CD4-positive, CD25-positive, alpha-beta regulatory T cell (primary cell): ENCODE data around the gene COX19. TPM values are rescaled to one million over a fixed set of nuclear protein-coding genes. Genes with fewer than 3 reads are reported as not detected.
A peak's percentile ranks its signal among the peaks of the same experiment; 100 is the strongest.

Source experiments
- ATAC-seq, 2 donors: fragments of 150-1000 bp; cut with Tn5 transposase; one replicate each; pipeline ENCODE4 v1.10.0; 2021; ENCODE audit warnings: low read depth in 2 of 2, moderate number of reproducible peaks in 2 of 2, moderate library complexity in 1 of 2
- DNase-seq, 3 donors: peaks; one replicate each; pipeline versions ENCODE4 v3.0.0 to v3.0.0-alpha.2; 2012 to 2022; ENCODE audit warnings: mixed read lengths in 1 of 3
- H3K27ac ChIP-seq: one replicate; pipeline ENCODE4 v1.7.0; 2013; ENCODE audit warnings: mild to moderate bottlenecking, low read length; ENCODE audit not compliant: insufficient read depth, poor library complexity, severe bottlenecking
- H3K27me3 ChIP-seq: one replicate; pipeline ENCODE4 v1.7.0; 2013; ENCODE audit warnings: low read length; ENCODE audit not compliant: control insufficient read depth, insufficient read depth
- H3K36me3 ChIP-seq: one replicate; pipeline ENCODE4 v1.7.0; 2013; ENCODE audit warnings: mild to moderate bottlenecking, low read length, moderate library complexity; ENCODE audit not compliant: control insufficient read depth, insufficient read depth
- H3K4me1 ChIP-seq: 2 replicates; pipeline ENCODE4 v1.7.0; 2013; ENCODE audit warnings: mild to moderate bottlenecking, low read length; ENCODE audit not compliant: insufficient read depth, control insufficient read depth, poor library complexity, severe bottlenecking
- H3K4me3 ChIP-seq: one replicate; pipeline ENCODE4 v1.7.0; 2013; ENCODE audit warnings: low read depth, mild to moderate bottlenecking, low read length, moderate library complexity
- H3K9me3 ChIP-seq, 2 experiments: 1 replicate in 1 of 2; 2 replicates in 1 of 2; pipeline ENCODE4 v1.7.0; 2013; ENCODE audit warnings: low read length in 2 of 2, mild to moderate bottlenecking in 1 of 2, moderate library complexity in 1 of 2; ENCODE audit not compliant: control insufficient read depth in 2 of 2
- H3K27ac Mint-ChIP-seq, 3 donors: one replicate each; pipeline ENCODE4 v1.8.0; 2020 to 2022; ENCODE audit warnings: mild to moderate bottlenecking in 3 of 3, mixed read lengths in 3 of 3, moderate library complexity in 2 of 3
- H3K27me3 Mint-ChIP-seq: one replicate; pipeline ENCODE4 v1.8.0; 2022; ENCODE audit warnings: mild to moderate bottlenecking, mixed read lengths
- H3K36me3 Mint-ChIP-seq: one replicate; pipeline ENCODE4 v1.8.0; 2020; ENCODE audit warnings: mixed read lengths
- H3K4me1 Mint-ChIP-seq, 4 donors: one replicate each; pipeline ENCODE4 v1.8.0; 2020 to 2022; ENCODE audit warnings: mixed read lengths in 4 of 4, mild to moderate bottlenecking in 1 of 4
- H3K4me3 Mint-ChIP-seq, 4 donors: one replicate each; pipeline ENCODE4 v1.8.0; 2020 to 2022; ENCODE audit warnings: mild to moderate bottlenecking in 4 of 4, mixed read lengths in 4 of 4, moderate library complexity in 3 of 4
- H3K9me3 Mint-ChIP-seq, 7 donors: one replicate each; pipeline ENCODE4 v1.8.0; 2020 to 2022; ENCODE audit warnings: mixed read lengths in 7 of 7, mild to moderate bottlenecking in 3 of 7, moderate library complexity in 2 of 7
- polyA plus RNA-seq, 4 donors: library from polyadenylated mRNA; unstranded; fragments of 300-500 nt; fragmentation: Illumina TruSeq; gene quantifications; one replicate each; pipeline ENCODE4 v1.2.3, GENCODE V29; 2021
- total RNA-seq: library from RNA; stranded (reverse); gene quantifications from one replicate; pipeline ENCODE4 v1.2.3, GENCODE V29; 2022

COX19 gene
- total and polyA plus RNA-seq, 5 donors from 2014 or later: 18.3 to 36.8 (median 24.9) TPM

DNA sequence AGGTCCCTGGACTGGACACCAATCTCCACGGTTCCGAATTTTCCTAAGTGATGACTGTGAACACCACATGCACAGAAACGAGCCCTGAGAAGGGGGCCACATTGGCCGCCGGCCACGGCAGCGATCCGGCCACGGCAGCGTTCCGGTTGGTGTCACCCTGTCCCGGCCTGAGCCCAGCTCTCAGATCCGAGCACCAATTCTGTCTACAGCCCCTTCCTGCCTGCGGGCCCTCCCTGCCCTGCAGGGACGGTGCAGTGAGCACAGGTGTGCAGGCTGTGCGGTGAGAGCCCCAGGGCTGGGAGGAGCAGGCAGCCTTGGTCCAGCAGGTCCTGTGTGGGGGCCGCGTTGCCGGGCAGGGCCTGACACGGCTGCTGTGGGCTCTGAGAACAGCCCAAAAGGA, 39.3 kb upstream of the COX19 start:
- Mint-ChIP-seq H3K4me1 (peaks cover 0 to 32% (median 13%) of the 10 kb centered on the region in 4 donors), H3K4me3 (no peak overlapping the region), H3K9me3 (peaks cover 0 to 3% (median 0%) of the 10 kb centered on the region in 7 donors), H3K36me3 (peaks cover 12% of the 10 kb centered on the region), H3K27me3 (no peaks in the 10 kb centered on the region), H3K27ac (no peak overlapping the region)
- Histone ChIP-seq H3K4me1 (peaks cover 17% of the 10 kb centered on the region), H3K27me3 (no peaks in the 10 kb centered on the region), H3K27ac (no peak overlapping the region), H3K36me3 (peaks cover 2% of the 10 kb centered on the region), H3K4me3 (no peak overlapping the region), H3K9me3 (no peaks in the 10 kb centered on the region)
- DNase-seq (no peak), ATAC-seq (no peak)

DNA sequence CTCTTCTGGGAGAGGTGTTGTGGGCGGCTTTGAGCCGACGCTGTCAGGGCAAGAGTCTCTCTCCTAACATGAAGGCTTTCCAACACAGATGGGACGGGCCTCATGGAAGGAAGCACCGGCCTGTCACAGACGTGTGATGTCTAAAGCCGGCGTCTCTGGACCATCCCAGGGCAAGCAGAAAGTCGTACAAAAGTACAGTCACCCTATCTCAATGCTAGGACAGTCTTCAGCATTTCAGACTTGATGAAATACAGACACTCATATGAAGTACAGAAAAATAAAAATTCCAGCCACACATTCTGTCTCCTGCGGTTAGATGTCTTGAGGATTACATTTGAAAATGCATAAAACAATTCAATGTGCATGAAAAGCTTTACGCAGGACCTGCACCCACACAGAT, 38.2 kb upstream of the COX19 start:
- Mint-ChIP-seq H3K9me3 (peaks cover 0 to 3% (median 0%) of the 10 kb centered on the region in 7 donors), H3K27ac (peak overlapping the region; percentile 47 to 80 (median 74)), H3K4me1 (peaks cover 0 to 32% (median 13%) of the 10 kb centered on the region in 4 donors), H3K36me3 (peaks cover 15% of the 10 kb centered on the region), H3K4me3 (no peak overlapping the region), H3K27me3 (no peaks in the 10 kb centered on the region)
- H3K36me3 ChIP-seq: peaks cover 3% of the 10 kb centered on the region
- no peak overlapping the region for H3K27ac ChIP-seq
- H3K9me3 ChIP-seq: no peaks in the 10 kb centered on the region
- H3K27me3 ChIP-seq: no peaks in the 10 kb centered on the region
- H3K4me3 ChIP-seq: no peak overlapping the region
- ATAC-seq: no peak
- peaks cover 17% of the 10 kb centered on the region for H3K4me1 ChIP-seq
- DNase-seq: no peak

DNA sequence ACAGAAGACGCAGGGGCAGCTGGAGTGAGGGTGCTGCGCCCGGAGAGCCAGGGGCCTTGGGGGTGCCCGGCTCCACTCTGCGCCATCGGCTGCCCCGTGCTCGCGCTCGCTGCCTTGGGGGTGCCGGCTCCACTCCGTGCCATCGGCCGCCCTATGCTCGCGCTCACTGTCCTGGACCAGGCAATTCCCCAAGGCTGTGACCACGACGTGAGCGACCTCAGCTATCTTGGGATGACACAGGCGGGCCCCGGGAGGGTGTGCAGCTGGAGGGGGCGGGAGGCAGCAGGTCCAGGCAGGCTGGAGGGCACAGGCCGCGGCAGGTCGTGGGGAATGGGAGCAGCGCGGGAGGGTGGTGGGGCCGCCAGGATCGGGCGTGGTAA, 37.4 kb upstream of the COX19 start:
- Histone ChIP-seq H3K27ac (no peak overlapping the region), H3K27me3 (no peaks in the 10 kb centered on the region), H3K4me3 (no peak overlapping the region), H3K4me1 (peaks cover 13% of the 10 kb centered on the region), H3K9me3 (no peaks in the 10 kb centered on the region), H3K36me3 (peaks cover 3% of the 10 kb centered on the region)
- peaks cover 11% of the 10 kb centered on the region for H3K36me3 Mint-ChIP-seq
- H3K4me3 Mint-ChIP-seq: no peak overlapping the region
- ATAC-seq (no peak), DNase-seq (no peak)
- peaks cover 0 to 2% (median 0%) of the 10 kb centered on the region in 7 donors for H3K9me3 Mint-ChIP-seq
- no peak overlapping the region for H3K27ac Mint-ChIP-seq
- peaks cover 0 to 25% (median 7%) of the 10 kb centered on the region in 4 donors for H3K4me1 Mint-ChIP-seq
- H3K27me3 Mint-ChIP-seq: no peaks in the 10 kb centered on the region

DNA sequence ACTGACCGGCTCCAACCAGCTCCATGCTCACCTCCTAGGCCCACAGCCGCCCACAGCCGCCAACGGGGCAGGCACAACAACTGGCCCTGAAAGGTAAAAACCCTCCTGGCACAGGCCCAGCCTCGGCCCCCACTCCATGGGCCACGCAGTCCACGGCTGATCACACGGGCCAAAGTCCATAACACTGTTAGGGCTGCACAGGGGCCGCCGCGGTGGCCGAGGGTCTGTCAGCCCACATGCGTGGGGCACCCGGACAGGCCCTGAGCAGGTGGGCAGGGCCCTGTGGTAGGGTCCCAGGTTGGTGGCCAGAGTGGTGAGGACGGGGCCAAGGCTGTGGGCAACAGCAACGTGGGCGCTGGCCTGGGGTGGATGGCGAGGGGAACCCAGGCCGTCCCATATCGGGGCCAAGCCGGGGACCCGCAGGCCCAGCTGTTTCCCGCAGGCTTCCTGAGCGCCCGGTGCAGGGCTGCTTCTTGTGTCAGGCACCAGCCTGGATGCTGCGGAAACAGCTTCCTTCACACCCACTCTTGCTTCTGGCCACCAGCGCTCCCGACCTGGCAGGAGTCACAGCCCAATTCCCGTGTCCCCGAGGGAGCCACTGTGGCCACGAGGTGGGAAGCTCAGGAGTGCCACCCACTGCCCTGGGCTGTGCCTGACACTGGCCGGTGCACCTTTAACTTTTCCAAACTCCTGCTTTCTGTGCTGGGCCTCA, 36.8 kb upstream of the COX19 start:
- H3K4me1 Mint-ChIP-seq: peaks cover 0 to 24% (median 6%) of the 10 kb centered on the region in 4 donors
- Histone ChIP-seq H3K4me1 (peaks cover 13% of the 10 kb centered on the region), H3K4me3 (no peak overlapping the region), H3K27me3 (no peaks in the 10 kb centered on the region), H3K27ac (no peak overlapping the region), H3K9me3 (no peaks in the 10 kb centered on the region), H3K36me3 (peaks cover 3% of the 10 kb centered on the region)
- H3K36me3 Mint-ChIP-seq: peaks cover 11% of the 10 kb centered on the region
- no peak overlapping the region for H3K4me3 Mint-ChIP-seq
- H3K9me3 Mint-ChIP-seq: peaks cover 0 to 2% (median 0%) of the 10 kb centered on the region in 7 donors
- H3K27ac Mint-ChIP-seq: peak overlapping the region in 1 of 3 donors; percentile 25
- no peaks in the 10 kb centered on the region for H3K27me3 Mint-ChIP-seq
- DNase-seq (no peak), ATAC-seq (no peak)

DNA sequence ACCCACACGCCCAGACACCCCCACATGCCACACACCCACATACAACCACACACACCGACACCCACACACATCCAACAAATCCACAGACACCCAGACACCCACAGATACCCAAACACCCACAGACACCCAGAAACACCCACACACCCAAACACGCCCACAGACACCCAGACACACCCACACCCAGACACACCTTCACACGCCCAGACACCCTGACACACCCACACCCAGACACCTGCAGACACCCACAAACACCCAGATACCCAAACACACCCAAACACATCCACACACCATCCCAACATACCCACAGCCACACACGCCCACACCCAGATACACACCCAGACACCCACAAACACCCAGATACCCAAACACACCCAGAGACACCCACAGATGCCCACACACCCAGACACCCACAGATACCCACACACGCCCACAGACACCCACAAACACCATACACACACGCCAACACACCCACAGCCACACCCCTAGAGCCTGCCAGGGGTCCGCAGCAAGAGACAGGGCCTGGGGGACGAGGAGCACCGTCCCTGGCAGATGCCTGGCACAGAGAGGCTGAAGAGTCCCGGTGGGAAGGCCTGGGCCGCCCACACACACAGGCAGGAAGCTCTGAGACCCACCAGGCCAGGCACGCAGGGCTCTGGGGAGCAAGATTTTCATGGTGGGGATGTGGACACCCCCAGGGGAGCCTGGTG, 36.1 kb upstream of the COX19 start:
- Mint-ChIP-seq H3K4me1 (peaks cover 0 to 24% (median 6%) of the 10 kb centered on the region in 4 donors), H3K27me3 (no peaks in the 10 kb centered on the region), H3K36me3 (peaks cover 11% of the 10 kb centered on the region), H3K4me3 (no peak overlapping the region), H3K27ac (peak overlapping the region in 1 of 3 donors; percentile 67), H3K9me3 (peaks cover 0 to 2% (median 0%) of the 10 kb centered on the region in 7 donors)
- Histone ChIP-seq H3K27me3 (no peaks in the 10 kb centered on the region), H3K4me1 (peaks cover 13% of the 10 kb centered on the region), H3K36me3 (peaks cover 3% of the 10 kb centered on the region), H3K9me3 (no peaks in the 10 kb centered on the region), H3K4me3 (no peak overlapping the region), H3K27ac (no peak overlapping the region)
- ATAC-seq (no peak), DNase-seq (no peak)

DNA sequence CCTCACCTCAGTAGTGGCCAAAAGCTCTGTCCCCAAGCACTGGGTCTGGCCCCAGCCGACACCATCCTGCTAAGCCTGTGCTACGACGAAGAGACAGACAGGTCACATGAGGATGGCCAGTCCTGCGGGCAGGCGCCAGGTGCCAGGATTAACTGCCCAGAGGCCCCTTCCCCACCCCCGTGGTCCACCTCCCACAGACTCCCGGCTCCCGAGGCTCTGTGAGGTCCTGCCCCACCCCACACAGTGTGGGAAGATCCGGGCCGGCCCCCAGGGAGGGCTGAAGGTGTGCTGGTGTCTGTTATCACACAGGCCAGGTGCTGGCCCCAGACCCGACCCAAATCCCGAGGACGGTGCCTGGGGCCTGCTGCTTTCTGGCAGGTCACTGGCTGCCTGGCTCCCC, 34.9 kb upstream of the COX19 start:
- no peak overlapping the region for H3K27ac Mint-ChIP-seq
- no peak for ATAC-seq
- no peak for DNase-seq

DNA sequence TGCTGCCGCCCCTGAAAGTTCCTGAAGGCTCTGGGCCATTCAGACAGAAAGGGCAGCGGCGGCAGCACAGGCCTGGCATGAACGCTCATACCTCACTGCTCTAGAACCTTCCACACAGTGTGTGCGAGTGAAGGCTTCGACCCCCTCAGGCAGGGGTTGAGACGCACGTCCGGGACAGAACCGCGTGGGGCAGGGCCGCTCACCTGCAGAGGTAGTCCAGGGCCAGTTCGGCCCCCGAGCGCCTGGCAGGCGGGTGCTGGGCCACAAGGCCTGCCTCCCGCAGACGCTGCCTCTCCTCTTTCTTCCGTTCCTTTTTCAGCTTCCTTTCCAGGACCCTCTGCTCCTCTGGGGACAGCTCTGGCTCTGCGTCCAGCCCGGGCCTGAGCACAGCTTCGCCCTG, 34.4 kb upstream of the COX19 start:
- Mint-ChIP-seq H3K36me3 (peaks cover 11% of the 10 kb centered on the region), H3K27me3 (no peaks in the 10 kb centered on the region), H3K27ac (no peak overlapping the region), H3K9me3 (peaks cover 0 to 1% (median 0%) of the 10 kb centered on the region in 7 donors), H3K4me3 (no peak overlapping the region), H3K4me1 (peaks cover 0 to 24% (median 6%) of the 10 kb centered on the region in 4 donors)
- no peak for DNase-seq
- Histone ChIP-seq H3K27me3 (no peaks in the 10 kb centered on the region), H3K4me1 (peaks cover 13% of the 10 kb centered on the region), H3K36me3 (peaks cover 3% of the 10 kb centered on the region), H3K27ac (no peak overlapping the region), H3K9me3 (no peaks in the 10 kb centered on the region), H3K4me3 (no peak overlapping the region)
- ATAC-seq: no peak

More for the DNA sequence above, 34.9 kb upstream of the COX19 start:
- peaks cover 13% of the 10 kb centered on the region for H3K4me1 ChIP-seq
- no peaks in the 10 kb centered on the region for H3K9me3 ChIP-seq
- H3K27ac ChIP-seq: no peak overlapping the region
- Mint-ChIP-seq H3K9me3 (peaks cover 0 to 1% (median 0%) of the 10 kb centered on the region in 7 donors), H3K4me3 (no peak overlapping the region), H3K27me3 (no peaks in the 10 kb centered on the region), H3K36me3 (peaks cover 11% of the 10 kb centered on the region), H3K4me1 (peaks cover 0 to 24% (median 6%) of the 10 kb centered on the region in 4 donors)
- H3K36me3 ChIP-seq: peaks cover 3% of the 10 kb centered on the region
- H3K27me3 ChIP-seq: no peaks in the 10 kb centered on the region
- H3K4me3 ChIP-seq: no peak overlapping the region
